OCI-LY1 (cell line): Measurements from ENCODE around the gene CLDN25.
"Not testable (repeated sequence)": the region's sequence is repeated elsewhere in the genome, so short reads cannot be mapped to it uniquely, and the experiment has no call there.

Experiments used
- CTCF ChIP-seq: fragments of 200-600 bp; sonication (generic), shearing (Covaris generic); IDR thresholded peaks from 2 replicates; pipeline ENCODE4 v1.5.1; 2017; ENCODE audit warnings: mild to moderate bottlenecking, antibody characterized with exemption, low read length, moderate library complexity, mixed read lengths
- EZH2 ChIP-seq: fragments of 200-600 bp; sonication (generic), shearing (Covaris generic); IDR thresholded peaks from 2 replicates; pipeline ENCODE4 v1.8.0; 2017; ENCODE audit warnings: borderline replicate concordance, mixed run types, mild to moderate bottlenecking, antibody characterized with exemption, low read length, moderate library complexity, mixed read lengths

- not testable (repeated sequence) for TF ChIP-seq CTCF, EZH2
Observed at GRCh38 chr11:113763040-113763439, 16.6 kb upstream of the CLDN25 start.
